Osteocyte (in vitro differentiated cells): ENCODE measurements around the gene ARHGAP42. TPM values are rescaled to one million over a fixed set of nuclear protein-coding genes. Genes with fewer than 3 reads are reported as not detected.

Source experiments
- DNase-seq: peaks from one replicate; pipeline ENCODE4 v3.0.0; 2021; ENCODE audit warnings: mixed read lengths; ENCODE audit not compliant: unreplicated experiment; ENCODE audit errors: extremely low spot score
- H3K27ac Mint-ChIP-seq: one replicate; pipeline ENCODE4 v1.8.0; 2021; ENCODE audit warnings: mild to moderate bottlenecking, mixed read lengths; ENCODE audit not compliant: unreplicated experiment
- H3K27me3 Mint-ChIP-seq: one replicate; pipeline ENCODE4 v1.8.0; 2021; ENCODE audit warnings: mixed read lengths; ENCODE audit not compliant: unreplicated experiment
- H3K36me3 Mint-ChIP-seq: one replicate; pipeline ENCODE4 v1.8.0; 2021; ENCODE audit warnings: mixed read lengths; ENCODE audit not compliant: unreplicated experiment
- H3K4me1 Mint-ChIP-seq: one replicate; pipeline ENCODE4 v1.8.0; 2021; ENCODE audit warnings: mixed read lengths; ENCODE audit not compliant: unreplicated experiment
- H3K4me3 Mint-ChIP-seq: one replicate; pipeline ENCODE4 v1.8.0; 2021; ENCODE audit warnings: mild to moderate bottlenecking, moderate library complexity, mixed read lengths; ENCODE audit not compliant: unreplicated experiment
- H3K9me3 Mint-ChIP-seq: one replicate; pipeline ENCODE4 v1.8.0; 2021; ENCODE audit warnings: mixed read lengths; ENCODE audit not compliant: unreplicated experiment
- CTCF ChIP-seq: fragments of 200-600 bp; sonication (generic); IDR thresholded peaks from 2 replicates; pipeline ENCODE4 v1.5.0; 2021; ENCODE audit warnings: antibody characterized with exemption, mild to moderate bottlenecking, moderate library complexity
- total RNA-seq: library from RNA; stranded (reverse); gene quantifications from 2 replicates; pipeline ENCODE4 v1.2.1, GENCODE V29; 2021

ARHGAP42 gene
- total RNA-seq, 1 donor from 2014 or later: 12.7 TPM

GRCh38 chr11:100948936-100949335, 261.8 kb downstream of the ARHGAP42 start:
- DNase-seq: no peak
- no peak for TF ChIP-seq CTCF
- Mint-ChIP-seq H3K4me3 (no peak overlapping the region), H3K36me3 (peaks cover 14% of the 10 kb centered on the region), H3K4me1 (no peaks in the 10 kb centered on the region), H3K9me3 (peaks cover 4% of the 10 kb centered on the region), H3K27ac (no peak overlapping the region), H3K27me3 (no peaks in the 10 kb centered on the region)

- no peak overlapping the region for H3K4me3 Mint-ChIP-seq
- no peak for TF ChIP-seq CTCF
- no peaks in the 10 kb centered on the region for H3K4me1 Mint-ChIP-seq
- H3K36me3 Mint-ChIP-seq: peaks cover 10% of the 10 kb centered on the region
- H3K9me3 Mint-ChIP-seq: peaks cover 4% of the 10 kb centered on the region
- no peak overlapping the region for H3K27ac Mint-ChIP-seq
- DNase-seq: no peak
- no peaks in the 10 kb centered on the region for H3K27me3 Mint-ChIP-seq
Measured at GRCh38 chr11:100949443-100949842, 262.4 kb downstream of the ARHGAP42 start.

- no peaks in the 10 kb centered on the region for H3K27me3 Mint-ChIP-seq
- no peak overlapping the region for H3K27ac Mint-ChIP-seq
- H3K9me3 Mint-ChIP-seq: no peaks in the 10 kb centered on the region
- no peak overlapping the region for H3K4me3 Mint-ChIP-seq
- no peaks in the 10 kb centered on the region for H3K4me1 Mint-ChIP-seq
- DNase-seq: no peak
- peaks cover 15% of the 10 kb centered on the region for H3K36me3 Mint-ChIP-seq
- no peak for TF ChIP-seq CTCF
Measured at GRCh38 chr11:100955318-100955717, 268.2 kb downstream of the ARHGAP42 start.

GRCh38 chr11:100956351-100956750, 269.3 kb downstream of the ARHGAP42 start:
- Mint-ChIP-seq H3K4me1 (no peaks in the 10 kb centered on the region), H3K27ac (no peak overlapping the region), H3K4me3 (no peak overlapping the region), H3K27me3 (no peaks in the 10 kb centered on the region), H3K9me3 (no peaks in the 10 kb centered on the region), H3K36me3 (peaks cover 16% of the 10 kb centered on the region)
- no peak for DNase-seq
- no peak for TF ChIP-seq CTCF

GRCh38 chr11:100957499-100957898, 270.4 kb downstream of the ARHGAP42 start:
- no peak overlapping the region for H3K4me3 Mint-ChIP-seq
- H3K27me3 Mint-ChIP-seq: no peaks in the 10 kb centered on the region
- peaks cover 20% of the 10 kb centered on the region for H3K36me3 Mint-ChIP-seq
- H3K4me1 Mint-ChIP-seq: no peaks in the 10 kb centered on the region
- DNase-seq: no peak
- H3K27ac Mint-ChIP-seq: no peak overlapping the region
- H3K9me3 Mint-ChIP-seq: no peaks in the 10 kb centered on the region
- TF ChIP-seq CTCF: no peak
